Measurements from ENCODE around the gene ACO2.

DNA sequence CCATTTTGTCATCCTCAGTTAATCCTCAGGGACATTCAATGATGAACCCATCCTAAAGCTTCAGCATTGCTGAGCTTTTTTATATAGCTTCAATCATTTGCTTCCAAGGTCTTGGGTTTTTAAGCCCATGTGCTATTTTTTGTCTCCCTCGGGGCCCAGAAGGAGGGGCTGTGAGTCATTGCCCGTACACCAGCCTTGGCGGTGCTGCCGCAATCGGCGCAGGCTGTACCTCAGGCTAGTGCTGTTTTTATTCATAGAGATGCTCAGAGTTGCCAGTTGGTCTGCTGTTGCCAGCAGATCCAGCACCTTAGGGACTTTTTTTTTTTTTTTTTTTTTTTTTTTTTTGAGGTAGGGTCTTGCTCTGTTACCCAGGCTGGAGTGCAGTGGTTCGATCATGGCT is 35.5 kb downstream of the ACO2 start:
- TF ChIP-seq, protein P1, sequence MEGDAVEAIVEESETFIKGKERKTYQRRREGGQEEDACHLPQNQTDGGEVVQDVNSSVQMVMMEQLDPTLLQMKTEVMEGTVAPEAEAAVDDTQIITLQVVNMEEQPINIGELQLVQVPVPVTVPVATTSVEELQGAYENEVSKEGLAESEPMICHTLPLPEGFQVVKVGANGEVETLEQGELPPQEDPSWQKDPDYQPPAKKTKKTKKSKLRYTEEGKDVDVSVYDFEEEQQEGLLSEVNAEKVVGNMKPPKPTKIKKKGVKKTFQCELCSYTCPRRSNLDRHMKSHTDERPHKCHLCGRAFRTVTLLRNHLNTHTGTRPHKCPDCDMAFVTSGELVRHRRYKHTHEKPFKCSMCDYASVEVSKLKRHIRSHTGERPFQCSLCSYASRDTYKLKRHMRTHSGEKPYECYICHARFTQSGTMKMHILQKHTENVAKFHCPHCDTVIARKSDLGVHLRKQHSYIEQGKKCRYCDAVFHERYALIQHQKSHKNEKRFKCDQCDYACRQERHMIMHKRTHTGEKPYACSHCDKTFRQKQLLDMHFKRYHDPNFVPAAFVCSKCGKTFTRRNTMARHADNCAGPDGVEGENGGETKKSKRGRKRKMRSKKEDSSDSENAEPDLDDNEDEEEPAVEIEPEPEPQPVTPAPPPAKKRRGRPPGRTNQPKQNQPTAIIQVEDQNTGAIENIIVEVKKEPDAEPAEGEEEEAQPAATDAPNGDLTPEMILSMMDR (IDR thresholded peaks at IDR 0.05), result no peak
- TF ChIP-seq POLR2A (IDR thresholded peaks at IDR 0.05), result peak in 1 of 2 donors; percentile 19
